ENCODE measurements around the gene FAM76B.
"Not testable (repeated sequence)": the region's sequence is repeated elsewhere in the genome, so short reads cannot be mapped to it uniquely, and the experiment has no call there.

The FAM76B gene

DNA sequence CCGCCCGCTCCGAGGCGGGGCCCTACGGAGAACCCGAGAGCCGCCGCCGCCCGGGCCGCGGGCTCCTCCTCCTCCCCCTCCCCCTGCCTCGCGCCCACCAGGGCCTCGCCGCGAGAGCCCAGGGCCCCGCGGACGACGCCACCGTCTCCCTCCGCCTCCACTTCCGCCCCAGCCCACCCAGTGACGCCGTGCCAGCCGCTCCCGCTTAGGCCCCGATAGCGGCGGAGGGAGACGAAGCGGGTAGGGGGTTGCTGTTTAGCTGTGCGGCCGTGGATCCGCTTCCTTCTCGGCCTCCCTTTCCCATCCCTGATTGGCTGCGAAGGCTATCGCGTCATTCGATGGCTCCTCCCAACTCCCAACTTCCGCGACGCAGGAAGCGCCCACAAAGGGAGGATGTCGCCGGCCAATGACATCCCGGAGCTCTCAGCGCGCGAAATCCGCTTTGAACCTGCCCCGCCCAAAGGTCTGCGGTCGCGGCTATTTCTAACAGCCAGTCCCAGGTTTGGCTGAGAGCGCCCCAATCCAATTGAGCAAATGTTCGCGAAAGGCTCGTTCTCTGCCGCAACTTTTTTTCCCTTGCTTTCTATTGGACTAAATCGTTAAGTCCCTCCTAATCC is at the start of gene FAM76B:
FAM76B (minus strand) TSS at position 277 of the 617 bp plus-strand sequence. CDS start 304 bp downstream, outside the sequence.
- peaks cover 22 to 27% of the 10 kb centered on the region in 2 donors for H3K36me3 ChIP-seq (ENCODE audit: control insufficient read depth in 1 of 2, insufficient read depth in 2 of 2, low read length in 2 of 2)
- peaks cover 17 to 22% of the 10 kb centered on the region in 2 donors for H3K4me1 ChIP-seq (ENCODE audit: control insufficient read depth in 1 of 2, insufficient read depth in 2 of 2, low read length in 2 of 2)
- no peaks in the 10 kb centered on the region for H3K27me3 ChIP-seq (ENCODE audit: low read depth, low read length)

GRCh38 chr11:95835768-95836488 is 46.3 kb upstream of the FAM76B start:
- Histone ChIP-seq H3K27me3 (ENCODE audit: low read depth, low read length) (no peaks in the 10 kb centered on the region), H3K9me3 (ENCODE audit: control insufficient read depth in 1 of 2, low read length in 2 of 2) (no peaks in the 10 kb centered on the region), H3K36me3 (ENCODE audit: control insufficient read depth in 1 of 2, insufficient read depth in 2 of 2, low read length in 2 of 2) (peaks cover 43 to 50% of the 10 kb centered on the region in 2 donors), H3K4me1 (ENCODE audit: control insufficient read depth in 1 of 2, insufficient read depth in 2 of 2, low read length in 2 of 2) (no peaks in the 10 kb centered on the region), H3K27ac (ENCODE audit: low read length) (no peak overlapping the region), H3K4me3 (ENCODE audit: low read depth in 1 of 2, low read length in 2 of 2) (no peak overlapping the region)

More for the DNA sequence above, at the start of gene FAM76B:
- no peaks in the 10 kb centered on the region for H3K9me3 ChIP-seq (ENCODE audit: control insufficient read depth in 1 of 2, low read length in 2 of 2)
- H3K27ac ChIP-seq (ENCODE audit: low read length), result peak within 1 kb of the TSS; percentile 99
- H3K4me3 ChIP-seq (ENCODE audit: low read depth in 1 of 2, low read length in 2 of 2), result peak within 1 kb of the TSS; percentile 94 to 97

DNA sequence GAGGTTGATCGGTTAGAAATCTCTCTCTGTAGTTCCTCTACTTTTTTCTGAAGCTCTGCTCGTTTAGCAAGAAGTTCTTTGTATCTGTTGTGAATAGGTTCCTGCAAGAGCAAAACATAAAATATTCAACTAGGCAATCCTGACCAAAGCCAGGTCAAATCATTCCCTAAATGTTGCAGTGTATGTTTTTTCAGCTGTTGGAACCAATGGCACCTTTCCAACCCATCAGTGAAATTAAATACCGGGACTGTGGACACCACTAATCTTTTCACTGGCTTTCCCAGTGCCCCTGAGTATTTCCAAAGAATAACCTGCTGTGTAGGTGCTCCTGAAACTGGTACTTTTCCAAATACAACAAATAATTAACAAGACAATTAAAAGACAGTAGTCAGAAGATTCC is 45.8 kb upstream of the FAM76B start:
- H3K27me3 ChIP-seq (ENCODE audit: low read depth, low read length), result no peaks in the 10 kb centered on the region
- no peak overlapping the region for H3K4me3 ChIP-seq (ENCODE audit: low read depth in 1 of 2, low read length in 2 of 2)
- peaks cover 42 to 50% of the 10 kb centered on the region in 2 donors for H3K36me3 ChIP-seq (ENCODE audit: control insufficient read depth in 1 of 2, insufficient read depth in 2 of 2, low read length in 2 of 2)
- no peak overlapping the region for H3K27ac ChIP-seq (ENCODE audit: low read length)
- no peaks in the 10 kb centered on the region for H3K9me3 ChIP-seq (ENCODE audit: control insufficient read depth in 1 of 2, low read length in 2 of 2)
- H3K4me1 ChIP-seq (ENCODE audit: control insufficient read depth in 1 of 2, insufficient read depth in 2 of 2, low read length in 2 of 2), result no peaks in the 10 kb centered on the region

GRCh38 chr11:95833378-95833777 is 43.8 kb upstream of the FAM76B start:
- Histone ChIP-seq H3K36me3 (ENCODE audit: control insufficient read depth in 1 of 2, insufficient read depth in 2 of 2, low read length in 2 of 2) (peaks cover 44 to 53% of the 10 kb centered on the region in 2 donors), H3K9me3 (ENCODE audit: control insufficient read depth in 1 of 2, low read length in 2 of 2) (no peaks in the 10 kb centered on the region), H3K27me3 (ENCODE audit: low read depth, low read length) (no peaks in the 10 kb centered on the region)

GRCh38 chr11:95832763-95833162 is 43.2 kb upstream of the FAM76B start:
- H3K9me3 ChIP-seq (ENCODE audit: control insufficient read depth in 1 of 2, low read length in 2 of 2), result no peaks in the 10 kb centered on the region
- H3K36me3 ChIP-seq (ENCODE audit: control insufficient read depth in 1 of 2, insufficient read depth in 2 of 2, low read length in 2 of 2), result peaks cover 44 to 46% of the 10 kb centered on the region in 2 donors
- H3K27ac ChIP-seq (ENCODE audit: low read length), result no peak overlapping the region
- H3K4me1 ChIP-seq (ENCODE audit: control insufficient read depth in 1 of 2, insufficient read depth in 2 of 2, low read length in 2 of 2), result no peaks in the 10 kb centered on the region
- H3K27me3 ChIP-seq (ENCODE audit: low read depth, low read length), result no peaks in the 10 kb centered on the region
- H3K4me3 ChIP-seq (ENCODE audit: low read depth in 1 of 2, low read length in 2 of 2), result no peak overlapping the region

More at GRCh38 chr11:95833378-95833777, 43.8 kb upstream of the FAM76B start:
- Histone ChIP-seq H3K4me1 (ENCODE audit: control insufficient read depth in 1 of 2, insufficient read depth in 2 of 2, low read length in 2 of 2) (no peaks in the 10 kb centered on the region), H3K27ac (ENCODE audit: low read length) (no peak overlapping the region), H3K4me3 (ENCODE audit: low read depth in 1 of 2, low read length in 2 of 2) (no peak overlapping the region)

DNA sequence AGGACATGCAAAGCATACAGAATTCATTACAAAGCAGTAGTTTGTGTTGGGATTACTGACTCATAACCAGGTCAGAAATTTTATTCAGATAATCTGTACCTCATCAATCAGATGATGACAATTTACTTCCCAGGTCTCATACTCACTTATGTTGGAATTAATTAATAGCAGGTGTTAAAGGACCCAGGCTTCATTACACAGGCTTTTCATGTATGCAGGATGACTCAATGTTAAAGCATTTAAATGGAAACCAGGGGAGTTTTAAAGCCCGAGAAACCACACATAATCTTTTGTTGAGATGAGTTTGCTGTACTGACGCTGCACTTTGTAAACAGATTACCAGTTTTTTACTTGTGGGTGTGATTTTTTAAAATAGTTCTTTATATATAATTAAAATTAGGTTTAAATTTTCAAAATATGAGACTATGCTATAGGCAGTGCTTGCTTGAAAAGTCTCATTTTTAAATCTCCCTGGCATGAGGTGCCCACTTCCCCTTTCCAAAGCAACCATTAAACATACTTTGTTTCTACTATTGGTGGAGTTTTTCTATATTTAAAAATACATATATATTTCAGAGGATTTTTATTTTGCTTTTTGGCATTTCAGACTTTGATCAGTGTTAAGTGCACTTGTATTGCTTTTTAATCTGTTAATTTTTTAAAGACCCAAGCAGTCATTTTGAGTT is 41.8 kb upstream of the FAM76B start:
- Histone ChIP-seq H3K36me3 (ENCODE audit: control insufficient read depth in 1 of 2, insufficient read depth in 2 of 2, low read length in 2 of 2) (peaks cover 42 to 44% of the 10 kb centered on the region in 2 donors), H3K4me1 (ENCODE audit: control insufficient read depth in 1 of 2, insufficient read depth in 2 of 2, low read length in 2 of 2) (no peaks in the 10 kb centered on the region), H3K27ac (ENCODE audit: low read length) (no peak overlapping the region), H3K9me3 (ENCODE audit: control insufficient read depth in 1 of 2, low read length in 2 of 2) (no peaks in the 10 kb centered on the region), H3K4me3 (ENCODE audit: low read depth in 1 of 2, low read length in 2 of 2) (no peak overlapping the region), H3K27me3 (ENCODE audit: low read depth, low read length) (no peaks in the 10 kb centered on the region)

DNA sequence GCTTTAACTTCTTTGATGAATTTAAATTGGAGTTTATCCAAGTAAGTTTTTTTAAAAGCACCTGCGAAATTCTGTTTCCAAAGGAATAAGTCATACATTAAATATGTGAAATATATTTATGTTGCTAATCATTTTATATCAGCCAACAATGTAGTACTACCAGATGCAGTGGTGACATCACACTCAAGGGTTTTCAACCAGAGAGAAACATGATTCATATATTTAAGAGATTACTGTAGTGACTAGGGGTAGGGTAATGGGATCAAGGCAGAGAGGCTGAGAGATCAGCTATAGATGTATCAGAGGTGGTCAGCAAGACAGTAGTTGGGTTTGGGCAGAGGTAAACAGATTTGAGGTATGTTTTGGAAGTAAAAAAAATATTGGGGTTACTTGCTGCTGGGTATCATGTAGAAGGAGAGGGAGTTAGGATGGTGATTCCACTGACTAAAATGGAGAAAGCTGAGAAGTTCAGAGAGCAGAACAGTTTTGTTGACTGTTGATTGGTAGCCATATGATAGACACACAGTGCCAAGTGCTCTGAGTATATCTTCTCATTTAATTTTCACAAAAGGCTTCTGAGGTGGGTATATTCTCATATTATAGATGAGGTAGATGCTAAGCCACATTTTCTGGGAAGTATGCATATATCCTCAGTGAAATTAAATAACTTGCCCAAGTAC is 40.1 kb upstream of the FAM76B start:
- H3K36me3 ChIP-seq (ENCODE audit: control insufficient read depth in 1 of 2, insufficient read depth in 2 of 2, low read length in 2 of 2), result peaks cover 33 to 44% of the 10 kb centered on the region in 2 donors
- no peak overlapping the region for H3K27ac ChIP-seq (ENCODE audit: low read length)
- H3K27me3 ChIP-seq (ENCODE audit: low read depth, low read length), result no peaks in the 10 kb centered on the region
- H3K4me1 ChIP-seq (ENCODE audit: control insufficient read depth in 1 of 2, insufficient read depth in 2 of 2, low read length in 2 of 2), result no peaks in the 10 kb centered on the region
- H3K9me3 ChIP-seq (ENCODE audit: control insufficient read depth in 1 of 2, low read length in 2 of 2), result no peaks in the 10 kb centered on the region
- no peak overlapping the region for H3K4me3 ChIP-seq (ENCODE audit: low read depth in 1 of 2, low read length in 2 of 2)

- Histone ChIP-seq H3K27ac (ENCODE audit: low read length) (no peak overlapping the region), H3K27me3 (ENCODE audit: low read depth, low read length) (no peaks in the 10 kb centered on the region), H3K4me1 (ENCODE audit: control insufficient read depth in 1 of 2, insufficient read depth in 2 of 2, low read length in 2 of 2) (no peaks in the 10 kb centered on the region), H3K4me3 (ENCODE audit: low read depth in 1 of 2, low read length in 2 of 2) (no peak overlapping the region), H3K9me3 (ENCODE audit: control insufficient read depth in 1 of 2, low read length in 2 of 2) (no peaks in the 10 kb centered on the region), H3K36me3 (ENCODE audit: control insufficient read depth in 1 of 2, insufficient read depth in 2 of 2, low read length in 2 of 2) (peaks cover 17 to 41% of the 10 kb centered on the region in 2 donors)
Observed at GRCh38 chr11:95827696-95828095, 38.1 kb upstream of the FAM76B start.

- Histone ChIP-seq H3K4me3 (ENCODE audit: low read depth in 1 of 2, low read length in 2 of 2) (no peak overlapping the region), H3K27ac (ENCODE audit: low read length) (no peak overlapping the region)
Observed at GRCh38 chr11:95821640-95822039, 32.1 kb upstream of the FAM76B start.

GRCh38 chr11:95816037-95816436 is 26.5 kb upstream of the FAM76B start:
- Histone ChIP-seq H3K4me1 (ENCODE audit: control insufficient read depth in 1 of 2, insufficient read depth in 2 of 2, low read length in 2 of 2) (no peaks in the 10 kb centered on the region), H3K9me3 (ENCODE audit: control insufficient read depth in 1 of 2, low read length in 2 of 2) (no peaks in the 10 kb centered on the region), H3K27me3 (ENCODE audit: low read depth, low read length) (no peaks in the 10 kb centered on the region), H3K4me3 (ENCODE audit: low read depth in 1 of 2, low read length in 2 of 2) (no peak overlapping the region), H3K36me3 (ENCODE audit: control insufficient read depth in 1 of 2, insufficient read depth in 2 of 2, low read length in 2 of 2) (peaks cover 9 to 21% of the 10 kb centered on the region in 2 donors), H3K27ac (ENCODE audit: low read length) (no peak overlapping the region)

More at GRCh38 chr11:95821640-95822039, 32.1 kb upstream of the FAM76B start:
- no peaks in the 10 kb centered on the region for H3K4me1 ChIP-seq (ENCODE audit: control insufficient read depth in 1 of 2, insufficient read depth in 2 of 2, low read length in 2 of 2)
- no peaks in the 10 kb centered on the region for H3K27me3 ChIP-seq (ENCODE audit: low read depth, low read length)
- peaks cover 27 to 34% of the 10 kb centered on the region in 2 donors for H3K36me3 ChIP-seq (ENCODE audit: control insufficient read depth in 1 of 2, insufficient read depth in 2 of 2, low read length in 2 of 2)
- no peaks in the 10 kb centered on the region for H3K9me3 ChIP-seq (ENCODE audit: control insufficient read depth in 1 of 2, low read length in 2 of 2)

DNA sequence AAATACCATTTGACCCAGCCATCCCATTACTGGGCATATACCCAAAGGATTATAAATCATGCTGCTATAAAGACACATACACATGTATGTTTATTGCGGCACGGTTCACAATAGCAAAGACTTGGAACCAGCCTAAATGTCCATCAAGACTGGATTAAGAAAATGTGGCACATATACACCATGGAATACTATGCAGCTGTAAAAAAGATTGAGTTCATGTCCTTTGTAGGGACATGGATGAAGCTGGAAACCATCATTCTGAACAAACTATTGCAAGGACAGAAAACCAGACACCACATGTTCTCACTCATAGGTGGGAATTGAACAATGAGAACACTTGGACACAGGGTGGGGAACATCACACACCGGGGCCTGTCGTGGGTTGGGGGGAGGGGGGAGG is 21.5 kb upstream of the FAM76B start:
- H3K36me3 ChIP-seq (ENCODE audit: control insufficient read depth in 1 of 2, insufficient read depth in 2 of 2, low read length in 2 of 2); H3K4me1 ChIP-seq (ENCODE audit: control insufficient read depth in 1 of 2, insufficient read depth in 2 of 2, low read length in 2 of 2); H3K9me3 ChIP-seq (ENCODE audit: control insufficient read depth in 1 of 2, low read length in 2 of 2): not testable (repeated sequence)

More for the DNA sequence above, 21.5 kb upstream of the FAM76B start:
- H3K27me3 ChIP-seq (ENCODE audit: low read depth, low read length); H3K4me3 ChIP-seq (ENCODE audit: low read depth in 1 of 2, low read length in 2 of 2); H3K27ac ChIP-seq (ENCODE audit: low read length): not testable (repeated sequence)

Data from muscle layer of duodenum (tissue), 2 donors.